GM19455 (cell line): ENCODE results near the gene MDN1.
"Not testable (repeated sequence)": the region's sequence is repeated elsewhere in the genome, so short reads cannot be mapped to it uniquely, and the experiment has no call there.

Experiments used
- ATAC-seq: cut with Tn5 transposase; IDR thresholded peaks from one replicate; pipeline ENCODE4 v1.9.1; 2021; ENCODE audit not compliant: unreplicated experiment

Gene MDN1

GRCh38 chr6:89769572-89769971 lies 50.0 kb downstream of the MDN1 start:
- no peak for ATAC-seq

DNA sequence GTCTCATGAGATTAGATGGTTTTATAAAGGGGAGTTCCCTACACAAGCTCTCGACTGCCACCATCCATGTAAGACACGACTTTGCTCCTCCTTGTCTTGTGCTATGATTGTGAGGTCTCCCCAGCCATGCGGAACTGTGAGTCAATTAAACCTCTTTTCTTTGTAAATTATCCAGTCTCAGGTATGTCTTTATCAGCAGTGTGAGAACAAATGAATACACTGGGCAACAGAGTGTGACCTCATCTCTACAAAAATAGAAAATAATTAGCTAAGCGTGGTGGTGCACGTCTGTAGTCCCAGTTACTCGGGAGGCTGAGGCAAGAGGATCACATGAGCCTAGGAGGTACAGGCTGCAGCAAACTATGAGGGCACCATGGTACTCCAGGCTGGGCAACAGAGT lies 51.3 kb downstream of the MDN1 start:
- no peak for ATAC-seq

GRCh38 chr6:89763550-89763949 lies 56.0 kb downstream of the MDN1 start:
- ATAC-seq = no peak

- ATAC-seq = no peak
Measured at GRCh38 chr6:89758830-89759229, 60.8 kb downstream of the MDN1 start.

DNA sequence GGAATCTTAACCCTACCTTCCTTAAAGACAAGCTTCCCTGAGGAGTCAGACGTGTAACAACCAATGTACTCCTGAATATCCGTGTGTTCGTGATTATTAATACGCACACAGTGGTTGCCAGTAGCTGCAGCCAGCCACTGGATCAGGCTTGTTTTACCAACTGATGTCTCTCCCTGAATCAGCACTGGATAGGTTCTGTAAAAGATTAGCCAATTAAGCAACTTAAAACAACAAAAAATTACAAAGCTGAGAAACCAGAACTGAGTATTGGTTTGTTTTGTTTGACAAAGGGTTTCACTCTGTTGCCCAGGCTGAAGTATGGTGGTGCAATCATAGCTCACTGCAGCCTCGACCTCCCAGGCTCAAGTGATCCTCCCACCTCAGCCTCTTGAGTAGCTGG lies 69.3 kb downstream of the MDN1 start:
- no peak for ATAC-seq

DNA sequence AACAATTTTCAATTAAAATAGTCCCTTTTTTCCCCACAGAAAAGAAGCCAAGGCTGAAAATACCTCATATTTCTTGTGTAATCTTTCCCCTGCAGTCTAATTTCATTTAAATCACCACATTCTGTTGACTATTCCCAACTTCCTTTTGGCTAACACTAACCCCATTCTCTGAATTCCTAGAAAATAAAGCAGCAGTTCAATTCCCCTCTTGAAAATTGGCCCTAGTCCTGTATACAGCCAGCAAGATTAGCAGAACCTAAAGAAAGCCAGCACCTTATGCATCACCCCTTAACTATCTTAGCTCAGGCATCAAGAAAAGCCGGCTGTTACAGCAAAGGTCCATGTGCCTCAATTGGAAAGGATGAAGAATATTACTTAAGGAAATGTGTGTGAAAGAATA lies 69.7 kb downstream of the MDN1 start:
- no peak for ATAC-seq

GRCh38 chr6:89745716-89746115 lies 73.9 kb downstream of the MDN1 start:
- ATAC-seq = no peak

DNA sequence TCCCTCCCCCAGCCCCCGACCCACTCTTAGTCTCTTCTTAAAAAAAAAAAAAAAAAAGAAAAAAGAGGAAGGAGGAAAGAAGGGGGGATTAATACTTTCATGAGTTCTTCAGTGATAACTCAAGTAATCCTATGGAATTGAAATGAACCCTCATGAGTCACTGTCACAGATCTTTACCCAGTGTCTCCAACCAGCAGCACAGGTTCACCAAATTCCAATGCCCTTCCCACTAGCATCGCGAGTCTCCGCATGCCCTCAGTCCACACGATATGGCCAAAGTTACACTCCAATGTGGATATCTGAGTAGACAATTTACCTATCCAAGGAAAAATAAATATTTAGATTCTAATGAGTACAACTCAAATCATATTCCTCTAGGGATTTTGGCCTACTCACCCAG lies 74.5 kb downstream of the MDN1 start:
- ATAC-seq = no peak

DNA sequence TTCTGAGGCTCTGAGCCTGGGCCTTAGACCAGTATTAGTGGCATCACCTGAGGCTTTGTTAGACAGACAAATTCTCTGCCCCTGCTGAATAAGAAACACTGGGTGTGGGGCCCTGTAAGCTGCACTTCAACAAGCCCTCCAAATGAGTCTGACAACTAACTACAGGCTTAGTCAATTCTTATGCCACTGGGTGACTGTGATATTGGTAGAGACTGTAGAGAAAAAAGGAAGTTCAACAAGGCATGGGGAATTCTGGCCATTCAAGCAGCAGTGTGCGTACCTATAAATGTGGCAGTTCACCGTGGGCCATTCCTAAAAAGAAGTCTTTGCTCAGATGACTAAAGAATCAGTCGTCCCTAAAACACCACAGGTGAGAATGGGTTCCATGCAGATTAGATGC lies 82.7 kb downstream of the MDN1 start:
- no peak for ATAC-seq

DNA sequence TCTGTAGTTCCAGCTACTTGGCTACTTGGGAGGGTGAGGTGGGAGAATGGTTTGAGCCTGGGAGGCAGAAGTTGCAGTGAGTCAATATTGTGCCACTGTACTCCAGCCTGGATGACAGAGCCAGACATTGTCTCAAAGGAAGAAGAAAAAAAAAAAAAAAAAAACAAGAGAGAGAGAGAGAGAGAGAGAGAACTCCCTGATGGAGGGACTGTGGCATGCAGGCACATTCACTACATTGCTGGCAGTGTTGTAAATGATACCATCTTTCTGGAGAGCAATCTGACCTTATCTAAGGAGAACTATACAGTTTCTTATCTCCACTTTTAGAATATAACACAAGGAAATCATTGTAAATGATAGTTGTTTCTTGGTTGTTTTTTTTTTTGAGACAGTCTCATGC lies 85.1 kb downstream of the MDN1 start:
- no peak for ATAC-seq

GRCh38 chr6:89731924-89732567 lies 87.5 kb downstream of the MDN1 start:
- ATAC-seq = no peak

- not testable (repeated sequence) for ATAC-seq
Measured at GRCh38 chr6:89731262-89731661, 88.3 kb downstream of the MDN1 start.

GRCh38 chr6:89729818-89730217 lies 89.8 kb downstream of the MDN1 start:
- ATAC-seq = no peak

- ATAC-seq = no peak
Measured at GRCh38 chr6:89727501-89727900, 92.1 kb downstream of the MDN1 start.

GRCh38 chr6:89724981-89725380 lies 94.6 kb downstream of the MDN1 start:
- no peak for ATAC-seq

DNA sequence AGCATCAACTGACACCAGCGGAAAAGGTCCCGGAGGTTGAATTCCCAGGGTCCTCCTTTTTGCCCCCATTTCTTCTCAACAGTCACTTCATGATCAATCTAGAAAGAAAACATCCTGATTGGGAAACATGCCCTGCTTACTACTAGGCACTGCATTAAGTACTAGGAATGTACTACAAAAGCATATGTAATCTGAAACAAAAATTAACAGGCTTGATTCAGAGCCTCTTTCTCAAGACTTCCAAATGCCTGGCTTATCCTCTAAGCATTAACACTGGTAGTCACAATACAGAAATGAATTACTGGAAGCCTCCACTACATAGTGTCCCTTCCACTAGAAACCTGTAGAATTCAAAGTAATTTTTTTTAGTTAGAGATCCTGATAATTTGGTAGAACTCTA lies 96.5 kb downstream of the MDN1 start:
- no peak for ATAC-seq

DNA sequence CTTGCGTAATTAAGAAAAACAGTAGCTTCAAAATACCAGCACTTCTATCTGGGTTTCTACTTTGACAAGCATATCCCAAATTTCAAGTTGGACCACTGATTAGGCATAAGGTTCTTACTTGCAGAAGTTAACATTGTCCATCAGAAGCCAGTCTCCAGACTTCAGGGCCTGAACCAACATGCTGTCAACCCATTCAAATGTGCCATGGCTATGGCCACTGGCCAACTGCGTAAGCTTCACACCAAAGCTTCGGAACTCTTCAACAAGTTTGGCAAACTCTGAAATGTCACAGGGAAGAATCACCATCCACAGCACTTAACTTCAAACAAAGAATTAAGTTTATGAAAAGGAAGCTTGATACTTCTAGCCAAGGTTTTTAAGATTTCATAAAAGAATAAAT lies 103.1 kb downstream of the MDN1 start:
- no peak for ATAC-seq

DNA sequence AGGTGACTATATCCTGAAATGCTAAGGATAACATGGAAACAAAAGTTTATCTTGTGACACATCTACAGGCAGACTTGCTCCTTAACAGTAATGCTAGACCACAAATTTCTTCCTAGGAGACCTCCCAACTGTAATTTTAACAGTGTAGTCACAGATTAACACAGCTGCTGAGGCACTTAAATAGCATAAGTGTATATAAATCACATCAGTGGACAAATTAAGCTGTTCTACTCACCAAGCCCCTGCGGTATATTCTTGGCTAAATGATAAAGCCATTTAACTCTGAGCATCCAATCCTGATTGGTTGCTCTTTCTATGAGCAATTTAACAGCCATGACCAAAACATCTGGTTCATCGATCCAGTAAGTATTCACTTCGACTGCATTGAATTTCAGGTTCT lies 107.8 kb downstream of the MDN1 start:
- no peak for ATAC-seq

- no peak for ATAC-seq
Measured at GRCh38 chr6:89708316-89708715, 111.3 kb downstream of the MDN1 start.

- ATAC-seq = no peak
Measured at GRCh38 chr6:89707766-89708165, 111.8 kb downstream of the MDN1 start.

DNA sequence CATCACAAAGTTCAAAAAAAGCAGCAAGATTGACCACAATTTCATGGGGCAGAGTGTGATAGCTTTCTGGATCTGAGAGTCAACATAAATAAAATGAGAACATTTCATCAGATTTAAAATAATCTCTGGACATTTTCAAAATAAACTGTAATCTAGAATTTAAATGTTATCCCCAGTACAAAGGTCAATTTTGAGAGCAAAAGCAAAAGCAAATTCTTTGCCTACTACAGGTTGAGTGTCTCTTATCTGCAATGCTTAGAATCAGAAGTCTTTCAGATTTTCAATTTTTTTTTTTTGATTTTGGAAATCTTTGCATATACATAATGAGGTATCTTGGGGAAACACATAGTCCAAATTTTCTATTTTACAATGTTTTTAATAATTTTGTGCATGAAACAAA lies 113.5 kb downstream of the MDN1 start:
- ATAC-seq = no peak

GRCh38 chr6:89703292-89703691 lies 116.3 kb downstream of the MDN1 start:
- no peak for ATAC-seq

GRCh38 chr6:89702349-89702748 lies 117.2 kb downstream of the MDN1 start:
- no peak for ATAC-seq

GRCh38 chr6:89695667-89696066 lies 123.9 kb downstream of the MDN1 start:
- no peak for ATAC-seq
